HG03460 (cell line): ENCODE data around the gene ALOXE3.
"Not testable (repeated sequence)": the region's sequence is repeated elsewhere in the genome, so short reads cannot be mapped to it uniquely, and the experiment has no call there.

Experiments used
- ATAC-seq: cut with Tn5 transposase; IDR thresholded peaks from one replicate; pipeline ENCODE4 v1.9.1; 2021; ENCODE audit not compliant: unreplicated experiment

The ALOXE3 gene

GRCh38 chr17:8122924-8123694 lies 4.8 kb upstream of the ALOXE3 start:
- no peak for ATAC-seq

DNA sequence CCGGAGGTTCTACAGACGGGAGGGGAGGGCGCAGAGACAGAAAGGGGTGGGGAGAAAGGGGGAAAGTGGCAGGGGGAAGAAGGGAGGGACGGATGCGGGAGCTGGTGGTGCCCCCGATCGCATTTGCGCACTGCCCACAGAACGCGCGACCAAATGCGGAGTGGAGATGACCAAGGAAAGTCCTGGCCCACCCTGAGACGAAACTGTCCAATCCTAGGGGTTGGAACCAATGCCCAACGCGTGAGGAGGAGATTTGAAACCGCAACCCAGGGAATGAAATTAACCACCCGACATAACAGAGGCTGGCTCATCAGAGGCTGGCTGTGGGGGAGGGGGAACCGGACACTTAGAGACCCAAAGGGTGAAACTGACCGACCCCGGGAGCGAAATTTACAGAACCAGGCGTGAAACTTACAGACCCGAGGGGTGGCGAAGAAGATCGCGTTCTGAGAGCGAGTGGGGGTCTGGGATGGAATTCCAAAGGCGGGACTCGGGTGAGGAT lies 4.2 kb upstream of the ALOXE3 start:
- no peak for ATAC-seq

- ATAC-seq = peak; percentile 28
These were observed 3.5 kb upstream of the ALOXE3 start for GRCh38 chr17:8121681-8122421.

DNA sequence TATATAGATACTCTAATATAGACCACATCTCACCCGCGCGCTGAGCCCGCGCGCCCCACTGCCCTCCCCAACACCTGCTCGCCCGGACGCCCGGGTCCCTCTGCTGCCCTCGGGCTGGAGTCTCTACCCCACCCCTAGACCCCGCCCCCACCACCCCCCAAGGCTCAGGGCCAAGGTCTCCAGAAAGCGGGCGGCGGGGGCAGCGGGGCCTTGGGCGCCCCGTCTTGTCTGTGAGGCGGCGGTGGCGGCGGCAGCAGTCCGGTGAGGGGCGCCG lies 3.0 kb upstream of the ALOXE3 start:
- peak; percentile 3 for ATAC-seq

DNA sequence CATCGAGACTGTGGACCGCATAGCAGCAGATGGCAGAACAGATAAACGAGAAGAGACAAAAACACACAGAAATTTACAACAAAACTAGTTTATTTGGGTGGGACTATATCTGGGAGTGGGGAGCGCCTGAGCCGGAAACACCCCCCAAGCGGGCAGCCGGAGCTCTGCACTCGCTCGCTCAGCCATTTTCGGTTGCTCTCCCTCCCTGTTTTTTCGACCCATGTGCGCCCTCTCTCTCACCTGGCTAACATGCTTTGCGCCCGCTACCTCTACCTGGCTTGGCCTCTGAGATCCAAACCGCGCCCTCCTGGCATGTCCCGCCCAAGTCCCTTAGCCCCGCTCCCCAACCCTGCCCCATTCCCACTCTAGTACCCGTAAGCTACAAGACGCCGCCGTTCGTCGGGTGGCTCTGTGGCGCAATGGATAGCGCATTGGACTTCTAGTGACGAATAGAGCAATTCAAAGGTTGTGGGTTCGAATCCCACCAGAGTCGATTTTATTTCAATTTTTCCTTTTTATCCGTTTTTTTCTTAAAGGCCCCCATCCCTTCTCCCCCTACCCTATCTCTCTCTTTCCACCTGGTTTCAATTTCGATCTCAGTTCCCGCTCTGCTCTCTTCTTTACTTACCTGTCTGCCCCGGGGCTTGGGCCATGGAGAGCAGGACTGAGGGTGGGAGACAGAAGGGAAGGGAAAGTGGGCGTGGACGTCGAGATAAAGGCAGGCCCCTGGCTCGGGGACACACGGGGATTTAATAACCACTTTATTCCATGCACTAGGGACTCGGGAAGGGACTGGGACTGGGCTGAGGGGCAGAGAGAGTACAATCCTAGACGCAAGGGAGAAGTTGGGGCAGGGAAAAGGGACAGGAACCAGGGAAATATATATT lies 2.4 kb upstream of the ALOXE3 start:
- ATAC-seq = no peak

GRCh38 chr17:8119581-8120519 lies 1.5 kb upstream of the ALOXE3 start:
- ATAC-seq = peak; percentile 26

GRCh38 chr17:8118769-8119580 lies 661 bp upstream of the ALOXE3 start:
- ATAC-seq = peak; percentile 38

GRCh38 chr17:8117367-8117979 lies 841 bp downstream of the ALOXE3 start:
- ATAC-seq = no peak

GRCh38 chr17:8116776-8117175 lies 1.5 kb downstream of the ALOXE3 start:
- ATAC-seq = no peak

DNA sequence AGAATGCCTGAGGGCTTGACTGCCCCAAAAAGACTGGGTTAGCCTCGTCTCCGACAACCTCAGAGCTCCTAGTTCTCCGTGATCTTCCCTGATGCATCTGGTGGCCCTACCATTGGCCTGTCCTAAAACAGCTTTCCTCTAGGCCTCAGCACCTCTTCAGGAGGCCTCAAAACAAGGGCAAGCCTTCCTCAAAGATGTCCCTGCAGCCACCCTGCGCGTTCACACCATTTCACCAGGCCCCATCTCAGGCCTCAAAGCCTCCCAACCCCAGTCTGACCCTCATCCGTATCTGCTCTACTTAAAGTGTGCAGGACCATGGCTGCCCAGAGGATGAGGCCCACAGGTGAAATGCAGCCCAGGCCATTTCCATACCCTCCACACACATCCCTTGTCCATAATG lies 7.4 kb downstream of the ALOXE3 start:
- no peak for ATAC-seq

GRCh38 chr17:8110456-8110804 lies 7.9 kb downstream of the ALOXE3 start:
- ATAC-seq = no peak

DNA sequence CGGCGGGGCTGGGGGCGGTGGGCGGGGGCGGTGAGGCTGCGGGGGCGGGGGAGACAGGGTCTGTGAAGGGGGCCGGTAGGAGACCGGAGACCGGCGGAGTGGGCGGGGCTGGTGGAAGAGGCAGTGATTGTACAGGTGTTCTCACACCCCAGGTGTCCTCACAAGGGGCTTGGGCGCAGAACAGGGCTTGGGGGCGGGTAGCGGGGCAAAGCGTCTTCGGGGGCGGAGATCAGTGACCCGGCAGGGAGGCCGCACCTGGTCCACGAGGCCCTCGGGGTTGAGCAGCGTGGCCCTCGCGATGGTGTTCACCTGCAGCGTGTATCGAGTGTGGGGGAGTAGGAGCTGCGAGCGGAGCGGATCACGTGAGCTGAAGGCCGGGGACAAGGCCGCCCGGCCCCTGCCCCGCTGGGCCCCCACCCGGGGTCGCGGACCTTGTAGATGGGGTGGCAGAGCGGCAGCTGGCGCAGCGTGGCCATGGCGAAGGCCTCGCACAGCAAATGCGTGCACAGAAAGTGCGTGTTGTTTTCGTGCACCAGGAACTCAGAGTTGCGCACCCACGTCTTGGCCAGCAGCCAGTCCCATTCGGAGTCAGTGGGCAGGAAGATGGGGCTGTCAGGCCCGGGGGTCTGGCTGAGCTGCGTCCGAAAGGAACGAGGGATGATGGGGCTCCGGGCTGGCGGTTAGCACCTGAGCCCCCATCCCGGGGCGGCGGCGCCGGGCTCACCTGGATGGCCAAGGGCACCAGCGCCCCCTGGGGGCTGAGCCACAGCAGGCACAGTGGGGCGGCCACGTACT lies 8.5 kb downstream of the ALOXE3 start:
- no peak for ATAC-seq

DNA sequence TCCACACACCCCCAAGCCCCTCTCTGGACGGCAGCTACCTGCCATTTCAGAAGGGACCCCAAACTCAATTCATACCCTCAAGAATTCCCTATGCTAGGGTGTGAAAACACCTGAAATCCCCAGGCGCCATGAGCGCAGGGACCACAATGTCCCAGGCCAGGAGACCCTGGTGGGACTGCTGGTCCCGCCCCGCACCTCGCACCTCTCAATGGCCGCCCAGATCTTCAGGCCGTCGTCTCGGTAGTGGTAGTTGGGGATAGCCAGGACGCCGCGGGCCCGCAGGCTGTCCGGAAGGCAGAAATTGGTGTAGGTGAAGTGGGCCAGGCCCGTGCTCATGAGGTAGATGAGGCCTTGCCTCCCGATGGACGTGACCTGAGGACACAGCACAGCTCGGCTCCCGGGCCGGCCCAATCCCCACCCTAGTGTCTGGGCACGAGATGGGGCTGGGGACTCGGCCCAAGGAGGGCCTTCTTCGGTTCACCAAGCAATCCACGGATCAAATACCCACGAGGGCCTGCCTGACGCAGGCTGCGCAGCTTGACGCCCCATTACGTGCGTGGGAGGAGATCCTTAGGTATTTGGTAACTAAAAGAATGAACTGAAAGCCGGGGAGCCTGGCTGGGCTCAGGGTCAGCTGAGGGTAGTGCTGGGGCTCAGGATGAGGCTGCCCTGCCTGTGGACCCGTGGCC lies 9.2 kb downstream of the ALOXE3 start:
- ATAC-seq = no peak

GRCh38 chr17:8106980-8107379 lies 11.3 kb downstream of the ALOXE3 start:
- ATAC-seq = not testable (repeated sequence)

GRCh38 chr17:8105957-8106398 lies 12.3 kb downstream of the ALOXE3 start:
- no peak for ATAC-seq

GRCh38 chr17:8104911-8105310 lies 13.4 kb downstream of the ALOXE3 start:
- no peak for ATAC-seq

GRCh38 chr17:8103549-8103948 lies 14.8 kb downstream of the ALOXE3 start:
- ATAC-seq = no peak

- ATAC-seq = no peak
These were observed 16.6 kb downstream of the ALOXE3 start for GRCh38 chr17:8101721-8102120.
